B cell (primary cell): ENCODE measurements around the gene ASTN2.

ENCODE experiments used
- EZH2 ChIP-seq: IDR thresholded peaks from 2 replicates; pipeline ENCODE4 v1.6.1; 2012; ENCODE audit warnings: borderline replicate concordance, low read depth, mild to moderate bottlenecking, moderate library complexity, low read length; ENCODE audit not compliant: insufficient read depth, poor library complexity, severe bottlenecking
- TF ChIP-seq, protein P1 (sequence below): fragments of 200-600 bp; IDR thresholded peaks from one replicate; pipeline ENCODE4 v1.8.0; 2022; ENCODE audit warnings: antibody characterized with exemption, mild to moderate bottlenecking

DNA sequence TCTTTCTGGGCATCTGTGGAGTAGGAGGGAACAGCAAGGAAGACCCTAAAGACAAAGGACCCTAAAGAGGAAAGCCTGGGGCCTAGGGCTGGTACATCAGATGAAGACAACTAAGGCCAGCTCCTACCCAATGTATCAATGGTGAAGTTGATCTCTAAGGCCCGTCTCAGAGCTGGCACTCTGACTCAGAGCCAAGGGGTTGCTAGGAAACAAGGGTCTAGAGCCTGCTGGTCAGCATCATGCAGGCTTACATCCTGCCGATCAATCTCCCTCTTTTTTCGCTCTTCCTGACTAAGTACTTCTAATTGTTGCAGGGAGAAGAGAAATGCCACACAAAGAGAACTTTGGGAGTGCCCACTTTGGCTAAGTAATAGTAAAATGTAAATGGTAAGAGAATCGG is 701.6 kb downstream of the ASTN2 start:
- TF ChIP-seq, protein P1, sequence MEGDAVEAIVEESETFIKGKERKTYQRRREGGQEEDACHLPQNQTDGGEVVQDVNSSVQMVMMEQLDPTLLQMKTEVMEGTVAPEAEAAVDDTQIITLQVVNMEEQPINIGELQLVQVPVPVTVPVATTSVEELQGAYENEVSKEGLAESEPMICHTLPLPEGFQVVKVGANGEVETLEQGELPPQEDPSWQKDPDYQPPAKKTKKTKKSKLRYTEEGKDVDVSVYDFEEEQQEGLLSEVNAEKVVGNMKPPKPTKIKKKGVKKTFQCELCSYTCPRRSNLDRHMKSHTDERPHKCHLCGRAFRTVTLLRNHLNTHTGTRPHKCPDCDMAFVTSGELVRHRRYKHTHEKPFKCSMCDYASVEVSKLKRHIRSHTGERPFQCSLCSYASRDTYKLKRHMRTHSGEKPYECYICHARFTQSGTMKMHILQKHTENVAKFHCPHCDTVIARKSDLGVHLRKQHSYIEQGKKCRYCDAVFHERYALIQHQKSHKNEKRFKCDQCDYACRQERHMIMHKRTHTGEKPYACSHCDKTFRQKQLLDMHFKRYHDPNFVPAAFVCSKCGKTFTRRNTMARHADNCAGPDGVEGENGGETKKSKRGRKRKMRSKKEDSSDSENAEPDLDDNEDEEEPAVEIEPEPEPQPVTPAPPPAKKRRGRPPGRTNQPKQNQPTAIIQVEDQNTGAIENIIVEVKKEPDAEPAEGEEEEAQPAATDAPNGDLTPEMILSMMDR: no peak
- no peak for TF ChIP-seq EZH2
